ENCODE data around the gene XCL1.

GRCh38 chr1:168553680-168554553, 22.5 kb upstream of the XCL1 start:
- TF ChIP-seq CTCF (IDR thresholded peaks at IDR 0.05), result no peak
- TF ChIP-seq EZH2 (IDR thresholded peaks at IDR 0.05), result no peak

Data from neural progenitor cell (in vitro differentiated cells).